Measurements from ENCODE around the gene ULK4.
"Not testable (repeated sequence)": the region's sequence is repeated elsewhere in the genome, so short reads cannot be mapped to it uniquely, and the experiment has no call there.

Gene ULK4

GRCh38 chr3:41863024-41863423 lies 98.9 kb downstream of the ULK4 start:
- no peak for DNase-seq

GRCh38 chr3:41860489-41860888 lies 101.4 kb downstream of the ULK4 start:
- DNase-seq, result not testable (repeated sequence)

GRCh38 chr3:41854956-41855355 lies 106.9 kb downstream of the ULK4 start:
- DNase-seq, result no peak

GRCh38 chr3:41853540-41854196 lies 108.2 kb downstream of the ULK4 start:
- no peak for DNase-seq

- DNase-seq, result no peak
Observed at GRCh38 chr3:41848753-41849574, 112.9 kb downstream of the ULK4 start.

GRCh38 chr3:41847679-41848078 lies 114.2 kb downstream of the ULK4 start:
- DNase-seq, result no peak

GRCh38 chr3:41846850-41847249 lies 115.1 kb downstream of the ULK4 start:
- no peak for DNase-seq

GRCh38 chr3:41845826-41846225 lies 116.1 kb downstream of the ULK4 start:
- no peak for DNase-seq

GRCh38 chr3:41844256-41844655 lies 117.6 kb downstream of the ULK4 start:
- DNase-seq, result not testable (repeated sequence)

GRCh38 chr3:41840936-41841668 lies 120.8 kb downstream of the ULK4 start:
- not testable (repeated sequence) for DNase-seq

GRCh38 chr3:41836360-41837134 lies 125.4 kb downstream of the ULK4 start:
- DNase-seq, result no peak

- DNase-seq, result no peak
Observed at GRCh38 chr3:41833628-41834027, 128.3 kb downstream of the ULK4 start.

GRCh38 chr3:41819236-41819635 lies 142.7 kb downstream of the ULK4 start:
- no peak for DNase-seq

- DNase-seq, result no peak
Observed at GRCh38 chr3:41808618-41809017, 153.3 kb downstream of the ULK4 start.

- peak; percentile 9 for DNase-seq
Observed at GRCh38 chr3:41808152-41808551, 153.8 kb downstream of the ULK4 start.

- no peak for DNase-seq
Observed at GRCh38 chr3:41794748-41795589, 166.9 kb downstream of the ULK4 start.

- no peak for DNase-seq
Observed at GRCh38 chr3:41792806-41793205, 169.1 kb downstream of the ULK4 start.

- no peak for DNase-seq
Observed at GRCh38 chr3:41769106-41769505, 192.8 kb downstream of the ULK4 start.

- DNase-seq, result no peak
Observed at GRCh38 chr3:41768363-41768762, 193.5 kb downstream of the ULK4 start.

GRCh38 chr3:41762867-41763266 lies 199.0 kb downstream of the ULK4 start:
- DNase-seq, result not testable (repeated sequence)

GRCh38 chr3:41753651-41754050 lies 208.3 kb downstream of the ULK4 start:
- no peak for DNase-seq

GRCh38 chr3:41751597-41751996 lies 210.3 kb downstream of the ULK4 start:
- DNase-seq, result no peak

Measured in hematopoietic multipotent progenitor cell treated with erythropoietin and hydrocortisone succinate and interleukin-3 and kit ligand, for 6 days (in vitro differentiated cells).